ENCODE data around the gene TMEM221.

GRCh38 chr19:17448131-17448967, at the start of gene TMEM221:
- TF ChIP-seq SUZ12 (IDR thresholded peaks at IDR 0.05; ENCODE audit: extremely low read depth, insufficient read depth, insufficient read length) (no peak), YY1 (IDR thresholded peaks at IDR 0.05; ENCODE audit: insufficient read depth, insufficient read length) (no peak), ZNF274 (IDR thresholded peaks at IDR 0.05; ENCODE audit: low read depth, low read length) (no peak)
